Urothelium cell line (cell line): Measurements from ENCODE around the gene GLRX2.
"Not testable (repeated sequence)": the region's sequence is repeated elsewhere in the genome, so short reads cannot be mapped to it uniquely, and the experiment has no call there.

Experiments
- DNase-seq: peaks from one replicate; pipeline ENCODE4 v3.0.0; 2011; ENCODE audit warnings: low spot score, mixed read lengths
- FAIRE-seq: peaks from 2 replicates; lab custom pipeline; 2011; peaks lifted over from hg19 to GRCh38; lab: Jason Lieb, UNC

The GLRX2 gene, protein sequence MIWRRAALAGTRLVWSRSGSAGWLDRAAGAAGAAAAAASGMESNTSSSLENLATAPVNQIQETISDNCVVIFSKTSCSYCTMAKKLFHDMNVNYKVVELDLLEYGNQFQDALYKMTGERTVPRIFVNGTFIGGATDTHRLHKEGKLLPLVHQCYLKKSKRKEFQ

GRCh38 chr1:193104907-193105820, at the start of gene GLRX2:
Gene GLRX2, minus strand, starts transcription at chr1:193105414. Its CDS starts 32 bp downstream, at chr1:193105382.
- DNase-seq, result peak; percentile 69
- no peak for FAIRE-seq

- no peak for FAIRE-seq
- DNase-seq, result no peak
Observed at GRCh38 chr1:193144999-193145398, 39.8 kb upstream of the GLRX2 start.

GRCh38 chr1:193144361-193144938, 39.2 kb upstream of the GLRX2 start:
- DNase-seq (no peak), FAIRE-seq (no peak)

DNA sequence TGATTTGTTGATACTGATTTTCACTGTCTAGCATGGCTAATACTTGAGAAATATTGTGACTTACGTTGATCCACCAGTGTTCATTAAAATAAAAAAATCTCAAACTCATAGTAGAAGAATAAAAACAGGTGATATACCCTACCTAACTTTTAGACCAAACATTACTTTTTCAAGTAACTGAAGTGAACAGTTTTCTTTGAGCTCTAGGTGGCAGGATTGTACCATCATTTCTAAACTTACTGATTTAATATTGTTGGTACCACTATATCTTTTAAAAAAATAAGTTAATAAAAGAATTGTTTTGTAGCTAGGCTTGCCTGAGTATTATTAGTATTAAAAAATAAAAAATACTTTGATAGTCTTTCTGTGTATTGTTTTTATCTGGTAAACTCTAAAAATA, 38.1 kb upstream of the GLRX2 start:
- no peak for FAIRE-seq
- no peak for DNase-seq

DNA sequence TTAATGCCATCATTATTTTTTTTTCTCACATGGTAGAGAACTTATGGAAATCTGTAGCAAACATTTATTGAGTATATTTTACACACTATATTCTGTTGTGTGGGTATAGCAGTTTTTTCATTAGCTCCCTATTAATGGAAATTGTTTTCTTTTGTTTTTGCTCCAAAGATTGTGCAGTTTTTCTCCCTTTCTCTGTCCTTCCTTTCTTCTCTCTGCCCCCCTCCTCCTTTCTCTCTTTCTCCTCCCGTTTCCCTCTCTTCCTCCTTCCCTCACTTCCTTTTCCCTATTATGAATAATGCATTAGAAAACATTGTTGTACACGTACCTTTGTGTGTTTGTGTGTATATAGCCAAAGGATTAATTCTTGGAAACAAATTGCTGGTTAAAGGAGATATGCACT, 37.2 kb upstream of the GLRX2 start:
- FAIRE-seq (no peak), DNase-seq (no peak)

DNA sequence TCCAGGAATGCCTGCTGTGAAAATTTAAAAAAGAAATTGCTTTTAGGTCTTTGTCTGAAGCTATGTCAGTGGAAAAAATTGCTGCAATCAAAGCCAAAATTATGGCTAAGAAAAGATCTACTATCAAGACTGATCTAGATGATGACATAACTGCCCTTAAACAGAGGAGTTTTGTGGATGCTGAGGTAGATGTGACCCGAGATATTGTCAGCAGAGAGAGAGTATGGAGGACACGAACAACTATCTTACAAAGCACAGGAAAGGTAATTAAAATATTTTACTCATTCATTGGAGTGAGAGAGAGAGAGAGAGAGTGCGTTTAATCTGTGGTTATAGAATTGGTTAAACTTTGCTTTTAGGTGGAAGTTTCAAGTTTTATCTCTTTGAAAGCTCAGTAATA, 36.6 kb upstream of the GLRX2 start:
- FAIRE-seq (no peak), DNase-seq (no peak)

DNA sequence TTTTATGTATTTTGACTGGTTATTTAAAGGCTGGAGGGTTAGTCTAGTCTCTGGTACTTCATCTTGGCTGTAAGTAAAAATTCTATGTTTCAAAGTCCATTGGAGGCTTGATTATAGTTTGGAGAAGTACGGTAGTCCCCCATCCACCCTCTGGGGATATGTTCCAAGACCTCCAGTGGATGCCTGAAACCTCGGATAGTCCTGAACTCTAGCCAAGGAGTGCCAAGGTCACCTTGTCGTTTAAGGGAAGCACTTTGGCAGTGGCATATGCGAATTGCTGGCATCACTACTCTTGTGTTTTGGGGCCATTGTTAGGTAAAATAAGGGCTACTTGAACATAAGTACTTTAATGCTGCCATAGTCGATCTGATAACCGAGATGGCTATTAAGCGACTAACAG, 35.0 kb upstream of the GLRX2 start:
- no peak for DNase-seq
- no peak for FAIRE-seq

GRCh38 chr1:193131266-193131860, 26.1 kb upstream of the GLRX2 start:
- no peak for FAIRE-seq

DNA sequence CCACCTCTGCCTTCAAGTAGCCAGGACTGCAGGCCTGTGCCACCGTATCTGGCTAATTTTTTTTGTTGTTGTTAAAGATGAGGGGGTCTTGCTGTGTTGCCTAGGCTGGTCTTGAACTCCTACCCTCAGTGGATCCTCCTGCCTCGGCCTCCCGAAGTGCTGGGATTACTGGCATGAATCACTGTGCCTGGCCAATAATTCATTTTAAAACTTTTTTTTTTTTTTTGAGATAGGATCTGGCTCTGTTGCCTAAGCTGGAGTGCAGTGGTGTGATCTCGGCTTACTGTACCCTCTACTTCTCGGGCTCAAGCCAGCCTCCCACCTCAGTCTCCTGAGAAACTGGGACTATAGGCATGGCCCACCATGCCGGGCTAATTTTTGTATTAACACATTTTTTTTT, 20.2 kb upstream of the GLRX2 start:
- DNase-seq (no peak), FAIRE-seq (no peak)

More at GRCh38 chr1:193131266-193131860, 26.1 kb upstream of the GLRX2 start:
- DNase-seq, result no peak

GRCh38 chr1:193123751-193124150, 18.5 kb upstream of the GLRX2 start:
- FAIRE-seq, result no peak
- DNase-seq, result no peak

GRCh38 chr1:193121616-193122593, 16.7 kb upstream of the GLRX2 start, which contains the start of gene CDC73:
Gene CDC73, plus strand, starts transcription at chr1:193122031. Its CDS starts 170 bp downstream, at chr1:193122201.
- no peak for FAIRE-seq

DNA sequence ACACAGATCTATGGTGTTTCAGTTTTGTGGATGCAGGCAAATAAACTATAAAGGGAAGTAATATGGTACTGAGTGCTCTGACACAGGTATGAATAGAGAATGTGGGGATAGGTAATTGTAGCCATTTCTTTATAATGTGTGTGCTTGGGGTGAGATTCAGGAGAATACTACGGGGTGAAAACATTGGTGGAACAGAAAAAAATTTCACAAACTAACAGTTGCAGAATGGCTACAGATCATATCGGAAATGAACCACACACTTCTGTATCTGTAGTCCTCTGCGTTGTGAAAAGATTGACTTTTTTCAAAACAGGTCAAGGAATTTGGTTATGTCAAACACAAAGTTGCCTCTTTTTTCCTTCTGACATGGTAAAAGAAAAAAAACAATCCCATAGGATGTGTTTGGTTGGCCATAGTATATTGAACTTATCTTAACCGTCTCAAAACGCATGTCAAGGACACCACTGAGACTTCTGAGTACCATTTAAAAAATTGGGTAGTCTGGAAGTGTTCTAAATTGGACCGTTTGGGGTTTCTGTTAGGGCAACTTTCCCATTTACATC, 15.5 kb upstream of the GLRX2 start:
- no peak for FAIRE-seq

More at GRCh38 chr1:193121616-193122593, 16.7 kb upstream of the GLRX2 start, which contains the start of gene CDC73:
- peak; percentile 70 for DNase-seq

DNA sequence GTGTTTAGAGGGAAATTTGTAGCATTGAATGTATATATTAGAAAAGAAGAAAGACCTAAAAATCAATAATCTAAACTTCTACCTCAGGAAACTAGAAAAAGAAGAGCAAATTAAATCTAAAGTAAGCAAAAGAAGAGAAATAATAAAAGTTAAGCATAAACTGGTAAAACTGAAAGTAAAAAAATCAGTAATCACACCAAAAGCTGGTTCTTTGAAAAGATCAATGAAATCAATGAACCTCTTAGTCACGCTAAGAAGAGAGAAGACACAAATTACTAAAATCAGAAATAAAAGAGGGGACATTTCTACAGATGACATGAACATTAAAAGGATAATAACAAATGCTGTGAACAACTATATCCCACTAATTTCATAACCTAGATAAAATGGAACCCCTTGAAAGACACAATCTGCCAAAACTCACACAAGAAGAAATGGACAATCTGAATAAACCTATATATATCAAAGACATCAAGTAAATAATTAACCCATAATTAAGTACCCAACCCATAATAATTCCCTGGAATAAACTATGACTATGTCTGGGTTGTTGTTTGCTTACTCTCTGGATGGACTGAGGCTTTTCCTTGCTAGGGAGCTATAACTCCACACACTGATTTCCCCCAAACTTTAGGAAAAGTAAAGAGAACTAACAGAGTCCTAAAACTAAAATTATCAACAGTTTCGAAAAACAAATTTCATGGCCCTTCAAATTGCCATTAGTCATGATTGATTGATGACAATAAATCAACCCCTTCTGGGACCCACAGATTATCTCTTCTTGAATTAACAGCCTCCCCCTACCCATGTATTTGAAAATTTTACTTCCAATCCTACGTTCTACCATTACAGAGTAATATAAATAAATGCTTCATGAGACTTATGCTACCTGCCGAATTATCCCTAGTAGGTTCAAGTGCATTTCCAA, 13.9 kb upstream of the GLRX2 start:
- FAIRE-seq (no peak), DNase-seq (no peak)

More for the DNA sequence above, 15.5 kb upstream of the GLRX2 start:
- DNase-seq, result no peak

DNA sequence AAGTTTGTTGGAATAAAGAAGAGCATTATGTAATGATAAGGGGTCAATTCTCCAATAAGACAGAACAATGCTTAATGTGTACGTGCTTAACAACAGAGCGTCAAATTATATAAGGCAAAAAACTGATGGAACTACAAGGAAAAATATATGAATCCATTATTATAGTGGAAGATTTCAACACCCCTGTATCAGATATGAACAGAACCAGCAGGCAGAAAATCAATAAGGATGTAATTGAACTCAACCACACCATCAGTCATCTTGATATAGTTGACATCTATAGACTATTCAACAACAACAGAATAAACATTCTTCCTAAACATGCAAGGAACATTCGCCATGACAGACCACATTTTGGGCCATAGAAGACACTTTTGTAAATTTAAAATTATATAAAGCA, 13.0 kb upstream of the GLRX2 start:
- FAIRE-seq, result no peak
- no peak for DNase-seq

DNA sequence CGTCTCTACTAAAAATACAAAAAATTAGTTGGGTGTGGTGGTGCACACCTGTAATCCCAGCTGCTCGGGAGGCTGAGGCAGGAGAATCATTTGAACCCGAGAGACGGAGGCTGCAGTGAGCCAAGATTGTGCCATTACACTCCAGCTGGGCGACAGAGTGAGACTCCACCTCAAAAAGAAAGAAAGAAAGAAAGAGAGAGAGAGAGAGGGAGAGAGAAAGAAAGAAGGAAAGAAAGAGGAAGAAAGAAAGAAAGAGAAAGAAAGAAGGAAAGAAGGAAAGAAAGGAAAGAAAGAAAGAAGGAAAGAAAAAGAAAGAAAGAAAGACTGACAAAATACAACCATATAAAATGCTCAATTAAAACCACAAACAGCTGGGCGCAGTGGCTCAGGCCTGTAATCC, 12.0 kb upstream of the GLRX2 start:
- not testable (repeated sequence) for DNase-seq, FAIRE-seq

DNA sequence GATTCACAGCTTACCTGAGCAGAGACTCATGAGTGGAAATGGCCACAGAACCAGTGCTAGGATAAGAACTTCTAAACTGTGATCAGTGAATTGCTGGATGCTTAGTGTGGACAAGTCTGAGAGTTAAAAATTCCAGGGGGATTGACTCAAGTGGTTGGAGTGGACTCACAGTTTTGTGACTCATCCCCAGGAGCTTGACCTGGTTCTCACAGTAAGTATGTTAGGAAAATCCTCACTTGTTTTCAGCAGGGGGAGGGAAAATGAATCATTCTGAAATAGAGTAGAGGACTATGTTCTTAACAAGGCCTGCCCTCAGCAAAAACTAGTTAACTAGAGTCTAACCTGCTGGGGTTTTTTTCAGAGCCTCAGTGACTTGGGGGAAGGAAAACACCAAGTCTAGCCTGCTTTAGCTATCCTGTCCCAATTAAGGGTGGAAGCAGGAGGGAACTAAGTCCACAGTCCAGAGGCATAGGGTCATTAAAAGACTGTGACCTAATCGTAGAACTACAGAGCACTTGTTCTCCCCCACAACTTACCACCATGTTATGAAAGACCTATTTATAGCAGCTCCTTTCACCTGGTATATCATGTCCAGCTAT, 10.5 kb upstream of the GLRX2 start:
- DNase-seq (peak; percentile 28), FAIRE-seq (no peak)

DNA sequence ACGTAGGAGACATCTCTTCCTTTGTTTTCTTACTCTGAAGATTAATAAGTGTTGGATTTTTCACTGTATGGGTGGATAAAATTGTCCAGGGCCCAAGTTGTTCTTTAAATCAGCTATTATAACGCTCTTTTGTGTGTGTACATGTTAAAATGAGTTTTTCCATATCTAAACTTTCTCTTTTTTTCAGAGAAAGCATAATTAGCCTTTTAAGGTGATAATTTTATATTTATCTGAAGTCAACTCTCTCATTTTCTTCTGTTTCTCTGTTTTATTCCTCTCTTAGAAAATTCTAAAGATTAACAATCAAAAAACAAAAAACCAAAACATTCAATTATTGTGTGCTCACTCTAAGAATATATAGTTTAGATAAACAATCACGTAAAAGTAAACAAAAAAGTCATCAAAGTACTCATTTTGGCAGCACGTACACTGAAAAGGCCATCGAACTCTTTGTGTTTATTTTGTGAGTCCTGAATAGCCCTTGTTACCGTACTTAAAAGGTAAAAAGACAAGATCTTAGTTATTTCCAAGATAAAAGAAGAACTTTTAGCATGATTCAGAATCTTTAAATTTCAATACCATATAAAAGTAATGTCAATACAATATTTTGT, 9.4 kb upstream of the GLRX2 start:
- DNase-seq (no peak), FAIRE-seq (no peak)

- no peak for DNase-seq
- no peak for FAIRE-seq
Observed at GRCh38 chr1:193113992-193114332, 8.7 kb upstream of the GLRX2 start.
